Loucy (cell line): Measurements from ENCODE around the gene SNX13.

Experiments
- H2AFZ ChIP-seq: fragments of 200-600 bp; sonication (generic); 2 replicates; pipeline ENCODE4 v1.6.0; 2016; ENCODE audit warnings: antibody characterized with exemption, mild to moderate bottlenecking, low read length, moderate library complexity
- H3F3A ChIP-seq: fragments of 200-600 bp; 2 replicates; pipeline ENCODE4 v1.6.0; 2016; ENCODE audit warnings: antibody characterized with exemption, low read depth, mild to moderate bottlenecking
- H3K27me3 ChIP-seq: fragments of 200-600 bp; sonication (generic); 2 replicates; pipeline ENCODE4 v1.6.1; 2014; ENCODE audit warnings: low read length, mild to moderate bottlenecking; ENCODE audit not compliant: insufficient read depth, poor library complexity, severe bottlenecking
- H3K36me3 ChIP-seq: fragments of 200-600 bp; sonication (generic); 2 replicates; pipeline ENCODE4 v1.6.1; 2016; ENCODE audit warnings: low read length; ENCODE audit not compliant: insufficient read depth
- H3K4me1 ChIP-seq: fragments of 200-600 bp; sonication (generic); 2 replicates; pipeline ENCODE4 v1.5.1; 2014; ENCODE audit warnings: low read length, mild to moderate bottlenecking; ENCODE audit not compliant: insufficient read depth, poor library complexity, severe bottlenecking
- H3K4me2 ChIP-seq: fragments of 200-600 bp; sonication (generic); 2 replicates; pipeline ENCODE4 v1.6.0; 2014; ENCODE audit warnings: antibody characterized with exemption, low read length, low read depth, mild to moderate bottlenecking; ENCODE audit not compliant: poor library complexity, severe bottlenecking
- H3K4me3 ChIP-seq: fragments of 200-600 bp; sonication (generic); 2 replicates; pipeline ENCODE4 v1.5.1; 2014; ENCODE audit warnings: low read length, mild to moderate bottlenecking, mixed read lengths; ENCODE audit not compliant: poor library complexity, severe bottlenecking
- H3K79me2 ChIP-seq: fragments of 200-600 bp; sonication (generic); 2 replicates; pipeline ENCODE4 v1.6.1; 2014; ENCODE audit warnings: low read length; ENCODE audit not compliant: insufficient read depth
- H3K9ac ChIP-seq: fragments of 200-600 bp; sonication (generic); 2 replicates; pipeline ENCODE4 v1.6.0; 2014; ENCODE audit warnings: mild to moderate bottlenecking, low read depth, low read length, moderate library complexity; ENCODE audit not compliant: poor library complexity, severe bottlenecking
- H3K9me2 ChIP-seq: fragments of 200-600 bp; sonication (generic); replicated peaks from 2 replicates; pipeline ENCODE4 v1.6.1; 2016; ENCODE audit warnings: low read depth, low read length, mixed read lengths
- H3K9me3 ChIP-seq: fragments of 200-600 bp; sonication (generic); 2 replicates; pipeline ENCODE4 v1.6.1; 2014; ENCODE audit warnings: mild to moderate bottlenecking, antibody characterized with exemption, low read length, low read depth; ENCODE audit not compliant: insufficient read depth
- H4K20me1 ChIP-seq: fragments of 200-600 bp; sonication (generic); 2 replicates; pipeline ENCODE4 v1.6.0; 2014; ENCODE audit warnings: antibody characterized with exemption, low read length, mild to moderate bottlenecking; ENCODE audit not compliant: insufficient read depth, poor library complexity, severe bottlenecking
- EZH2phosphoT487 ChIP-seq: fragments of 200-600 bp; IDR thresholded peaks from 2 replicates; pipeline ENCODE4 v1.6.1; 2018; ENCODE audit warnings: antibody characterized with exemption, mild to moderate bottlenecking, moderate library complexity, borderline replicate concordance
- TF ChIP-seq, protein P1 (sequence below): fragments of 200-600 bp; sonication (generic); conservative IDR thresholded peaks from 2 replicates; pipeline ENCODE4 v1.5.1; 2014; ENCODE audit warnings: mild to moderate bottlenecking, antibody characterized with exemption, low read length

The SNX13 gene

DNA sequence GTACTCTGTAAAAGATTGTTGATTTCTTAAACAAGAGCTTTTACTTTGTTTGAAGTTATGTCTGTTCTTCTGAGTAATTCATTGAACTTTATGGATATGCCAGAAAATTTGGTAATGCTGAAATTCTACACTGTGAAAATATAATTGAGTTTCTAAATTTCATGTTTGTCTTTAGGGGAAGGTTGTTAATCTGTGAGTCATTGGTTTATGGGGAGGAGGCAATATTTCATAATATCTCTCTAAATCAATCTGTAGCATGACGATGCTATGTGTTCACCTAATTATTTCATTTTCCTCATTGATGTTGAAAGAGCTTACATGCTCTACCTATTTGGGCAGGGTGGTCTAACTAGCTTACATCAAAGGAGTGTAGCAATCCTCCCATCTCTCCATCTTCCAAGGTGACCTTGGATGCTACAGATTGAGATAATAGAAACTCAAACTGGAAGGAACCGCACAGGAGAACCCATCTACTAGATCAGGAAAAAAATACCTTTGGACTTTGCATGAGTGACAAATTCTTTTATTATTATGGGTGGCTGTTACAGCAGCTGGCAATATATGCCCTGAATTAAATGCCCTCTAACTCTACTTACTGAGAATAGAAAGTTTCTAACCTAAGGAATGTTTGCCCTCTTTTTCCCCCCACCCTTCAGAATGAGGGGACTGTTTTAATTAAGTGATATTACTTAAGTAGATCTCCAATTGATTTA is 8.4 kb upstream of the SNX13 start:
- no peak overlapping the region for H3K4me2 ChIP-seq
- no peak for TF ChIP-seq EZH2phosphoT487
- TF ChIP-seq, protein P1, sequence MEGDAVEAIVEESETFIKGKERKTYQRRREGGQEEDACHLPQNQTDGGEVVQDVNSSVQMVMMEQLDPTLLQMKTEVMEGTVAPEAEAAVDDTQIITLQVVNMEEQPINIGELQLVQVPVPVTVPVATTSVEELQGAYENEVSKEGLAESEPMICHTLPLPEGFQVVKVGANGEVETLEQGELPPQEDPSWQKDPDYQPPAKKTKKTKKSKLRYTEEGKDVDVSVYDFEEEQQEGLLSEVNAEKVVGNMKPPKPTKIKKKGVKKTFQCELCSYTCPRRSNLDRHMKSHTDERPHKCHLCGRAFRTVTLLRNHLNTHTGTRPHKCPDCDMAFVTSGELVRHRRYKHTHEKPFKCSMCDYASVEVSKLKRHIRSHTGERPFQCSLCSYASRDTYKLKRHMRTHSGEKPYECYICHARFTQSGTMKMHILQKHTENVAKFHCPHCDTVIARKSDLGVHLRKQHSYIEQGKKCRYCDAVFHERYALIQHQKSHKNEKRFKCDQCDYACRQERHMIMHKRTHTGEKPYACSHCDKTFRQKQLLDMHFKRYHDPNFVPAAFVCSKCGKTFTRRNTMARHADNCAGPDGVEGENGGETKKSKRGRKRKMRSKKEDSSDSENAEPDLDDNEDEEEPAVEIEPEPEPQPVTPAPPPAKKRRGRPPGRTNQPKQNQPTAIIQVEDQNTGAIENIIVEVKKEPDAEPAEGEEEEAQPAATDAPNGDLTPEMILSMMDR = no peak

GRCh38 chr7:17947620-17948019 is 7.3 kb upstream of the SNX13 start:
- H3K9me2 ChIP-seq = no peaks in the 10 kb centered on the region
- H3F3A ChIP-seq = no peaks in the 10 kb centered on the region
- no peaks in the 10 kb centered on the region for H3K36me3 ChIP-seq
- no peak overlapping the region for H3K4me3 ChIP-seq
- no peak overlapping the region for H3K9ac ChIP-seq
- H3K4me2 ChIP-seq = no peak overlapping the region
- H3K79me2 ChIP-seq = no peaks in the 10 kb centered on the region
- H3K9me3 ChIP-seq = no peaks in the 10 kb centered on the region
- no peak overlapping the region for H2AFZ ChIP-seq
- no peaks in the 10 kb centered on the region for H3K27me3 ChIP-seq
- peaks cover 5% of the 10 kb centered on the region for H3K4me1 ChIP-seq
- TF ChIP-seq EZH2phosphoT487 = no peak
- TF ChIP-seq, protein P1 = no peak
- H4K20me1 ChIP-seq = no peaks in the 10 kb centered on the region

More for the DNA sequence above, 8.4 kb upstream of the SNX13 start:
- H3K9ac ChIP-seq = no peak overlapping the region
- no peaks in the 10 kb centered on the region for H3K27me3 ChIP-seq
- H3K9me2 ChIP-seq = no peaks in the 10 kb centered on the region
- no peak overlapping the region for H2AFZ ChIP-seq
- H4K20me1 ChIP-seq = no peaks in the 10 kb centered on the region
- H3K79me2 ChIP-seq = no peaks in the 10 kb centered on the region
- no peaks in the 10 kb centered on the region for H3K9me3 ChIP-seq
- no peaks in the 10 kb centered on the region for H3F3A ChIP-seq
- peaks cover 5% of the 10 kb centered on the region for H3K4me1 ChIP-seq
- no peak overlapping the region for H3K4me3 ChIP-seq
- H3K36me3 ChIP-seq = no peaks in the 10 kb centered on the region

DNA sequence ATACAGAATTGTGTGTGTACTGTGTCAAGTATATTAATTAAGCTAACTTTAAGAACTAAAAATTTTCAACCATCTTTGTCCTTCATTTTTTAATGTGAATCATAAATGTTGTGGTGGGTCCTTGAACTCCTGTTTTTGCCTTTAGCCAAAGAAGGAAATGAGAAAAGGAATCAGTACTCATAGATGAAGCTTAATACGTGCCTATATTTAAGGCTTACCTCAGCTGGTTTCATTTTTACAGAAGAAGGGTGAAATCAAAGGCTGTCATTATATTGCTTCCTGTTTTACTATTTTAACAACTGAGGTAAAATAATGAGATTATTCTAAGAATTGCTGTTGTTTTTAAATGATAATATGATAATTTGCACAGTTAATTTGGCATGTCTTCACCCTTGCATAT is 6.3 kb upstream of the SNX13 start:
- no peak for TF ChIP-seq EZH2phosphoT487
- TF ChIP-seq, protein P1 = no peak
- no peaks in the 10 kb centered on the region for H3K27me3 ChIP-seq
- no peaks in the 10 kb centered on the region for H3F3A ChIP-seq
- H3K9me2 ChIP-seq = no peaks in the 10 kb centered on the region
- H2AFZ ChIP-seq = no peak overlapping the region
- no peaks in the 10 kb centered on the region for H3K9me3 ChIP-seq
- H3K4me3 ChIP-seq = peak overlapping the region; percentile 38
- peak overlapping the region; percentile 39 for H3K4me2 ChIP-seq
- no peaks in the 10 kb centered on the region for H3K36me3 ChIP-seq
- H3K4me1 ChIP-seq = peaks cover 7% of the 10 kb centered on the region
- no peaks in the 10 kb centered on the region for H3K79me2 ChIP-seq
- H4K20me1 ChIP-seq = no peaks in the 10 kb centered on the region
- H3K9ac ChIP-seq = no peak overlapping the region
